K562 (cell line): ENCODE results near the gene NOTO. TPM values are rescaled to one million over a fixed set of nuclear protein-coding genes. Genes with fewer than 3 reads are reported as not detected.

Experiments
- CEBPB ChIP-seq: fragments of 450-650 bp; IDR thresholded peaks from 2 replicates; pipeline ENCODE4 v1.6.1; 2016; ENCODE audit warnings: missing genetic modification characterization, missing compliant biosample characterization
- ELF1 ChIP-seq: fragments of 200-800 bp; sonication (Bioruptor generic); IDR thresholded peaks from 2 replicates; pipeline ENCODE4 v1.6.1; 2016; ENCODE audit warnings: missing genetic modification characterization, missing compliant biosample characterization
- GATAD2A ChIP-seq: fragments of 450-650 bp; IDR thresholded peaks from 2 replicates; pipeline ENCODE4 v1.6.1; 2017
- GATAD2B ChIP-seq: fragments of 450-650 bp; IDR thresholded peaks from 2 replicates; pipeline ENCODE4 v1.6.1; 2017; ENCODE audit warnings: mild to moderate bottlenecking, borderline replicate concordance
- HIVEP1 ChIP-seq: fragments of 250-450 bp; sonication (Bioruptor Pico); IDR thresholded peaks from 2 replicates; pipeline ENCODE4 v1.4.0; 2020; ENCODE audit warnings: mild to moderate bottlenecking
- LARP7 ChIP-seq: fragments of 450-650 bp; IDR thresholded peaks from 2 replicates; pipeline ENCODE4 v1.6.1; 2016
- MTA1 ChIP-seq: fragments of 450-650 bp; IDR thresholded peaks from 2 replicates; pipeline ENCODE4 v1.6.1; 2017; ENCODE audit warnings: borderline replicate concordance
- NFYB ChIP-seq: IDR thresholded peaks from 2 replicates; pipeline ENCODE4 v1.6.1; 2011; ENCODE audit warnings: mild to moderate bottlenecking, moderate library complexity; ENCODE audit not compliant: insufficient read length; ENCODE audit errors: extremely low read depth
- POLR2AphosphoS2 ChIP-seq: IDR thresholded peaks from 2 replicates; pipeline ENCODE4 v1.6.1; 2012; ENCODE audit warnings: low read length, improper control_type of control experiment
- POLR2B ChIP-seq: fragments of 450-650 bp; IDR thresholded peaks from 2 replicates; pipeline ENCODE4 v1.6.1; 2018; ENCODE audit warnings: low read depth; ENCODE audit not compliant: partially characterized antibody
- RB1 ChIP-seq: fragments of 450-650 bp; IDR thresholded peaks from 2 replicates; pipeline ENCODE4 v1.6.1; 2017; ENCODE audit warnings: low read depth, mild to moderate bottlenecking
- SMAD4 ChIP-seq: fragments of 250-450 bp; sonication (Bioruptor Pico); conservative IDR thresholded peaks from 2 replicates; pipeline ENCODE4 v1.8.0; 2021; ENCODE audit warnings: inconsistent platforms, mild to moderate bottlenecking, moderate library complexity
- TAF1 ChIP-seq: IDR thresholded peaks from 2 replicates; pipeline ENCODE4 v1.6.1; 2011; ENCODE audit warnings: mild to moderate bottlenecking, low read length, moderate library complexity; ENCODE audit not compliant: insufficient read depth, control insufficient read depth, severe bottlenecking; ENCODE audit errors: extremely low read depth
- TEAD4 ChIP-seq, 2 experiments: sonication (generic) in 1 of 2; formaldehyde crosslinking in 1 of 2; IDR thresholded peaks; 2 replicates each; pipeline versions ENCODE4 v1.6.1 to v1.8.0; 2012 to 2022; ENCODE audit warnings: borderline replicate concordance in 1 of 2, inconsistent platforms in 1 of 2, low read length in 1 of 2, mild to moderate bottlenecking in 1 of 2, missing genetic modification reagents in 1 of 2
- ZFX ChIP-seq: sonication (generic); formaldehyde crosslinking; IDR thresholded peaks from 2 replicates; pipeline ENCODE4 v1.8.0; 2022; ENCODE audit warnings: mild to moderate bottlenecking, missing genetic modification reagents, moderate library complexity
- ZSCAN29 ChIP-seq: fragments of 450-650 bp; IDR thresholded peaks from 2 replicates; pipeline ENCODE4 v1.6.1; 2017
- polyA plus RNA-seq, 8 experiments: library from polyadenylated mRNA; depleted of rRNA in 4 of 8; stranded (reverse) in 5 of 8; unstranded in 3 of 8; fragments of >200 nt; fragmentation: Nextera tagmentation in 2 of 8; fragmentation: Illumina TruSeq in 1 of 8; extraction: Ambion mirVana in 2 of 8; extraction: Trizol in 1 of 8; gene quantifications; 2 replicates each; pipeline versions ENCODE4 v1.2.1 to v1.2.3, GENCODE V29; 2011 to 2014; ENCODE audit warnings: inconsistent platforms in 1 of 8, missing spikeins in 1 of 8
- total RNA-seq, 7 experiments: library from RNA; depleted of rRNA in 6 of 7; stranded (reverse); fragments of >200 nt in 6 of 7; fragmentation: Illumina TruSeq in 2 of 7; extraction: Trizol in 2 of 7; gene quantifications; 2 replicates each; pipeline versions ENCODE4 v1.2.1 to v1.2.3, GENCODE V29; 2011 to 2021; ENCODE audit warnings: low replicate concordance in 1 of 7
- TF ChIP-seq, protein P1 (sequence below): fragments of 450-650 bp; IDR thresholded peaks from 2 replicates; pipeline ENCODE4 v1.6.1; 2016; ENCODE audit warnings: antibody characterized with exemption
- TF ChIP-seq, protein P2 (sequence below), 3 experiments: fragments of 200-800 bp in 1 of 3; fragments of 250-450 bp in 1 of 3; fragments of 450-650 bp in 1 of 3; sonication (Bioruptor Pico) in 1 of 3; sonication (Bioruptor generic) in 1 of 3; formaldehyde crosslinking in 1 of 3; IDR thresholded peaks; 2 replicates each; pipeline versions ENCODE4 v1.6.1 to v1.8.0; 2016 to 2022; ENCODE audit warnings: mild to moderate bottlenecking in 2 of 3, missing genetic modification characterization in 2 of 3, missing compliant biosample characterization in 1 of 3, moderate library complexity in 1 of 3
- TF ChIP-seq, protein P3 (sequence below), 2 experiments: fragments of 450-650 bp; IDR thresholded peaks; 2 replicates each; pipeline ENCODE4 v1.6.1; 2018; ENCODE audit warnings: mild to moderate bottlenecking in 2 of 2, low read depth in 1 of 2; ENCODE audit not compliant: partially characterized antibody in 2 of 2

NOTO gene
- total and polyA plus RNA-seq, 9 of the 15 experiments (the other 6 are each of a cell fraction or from before 2014, with no cell fraction given), result not detected

DNA sequence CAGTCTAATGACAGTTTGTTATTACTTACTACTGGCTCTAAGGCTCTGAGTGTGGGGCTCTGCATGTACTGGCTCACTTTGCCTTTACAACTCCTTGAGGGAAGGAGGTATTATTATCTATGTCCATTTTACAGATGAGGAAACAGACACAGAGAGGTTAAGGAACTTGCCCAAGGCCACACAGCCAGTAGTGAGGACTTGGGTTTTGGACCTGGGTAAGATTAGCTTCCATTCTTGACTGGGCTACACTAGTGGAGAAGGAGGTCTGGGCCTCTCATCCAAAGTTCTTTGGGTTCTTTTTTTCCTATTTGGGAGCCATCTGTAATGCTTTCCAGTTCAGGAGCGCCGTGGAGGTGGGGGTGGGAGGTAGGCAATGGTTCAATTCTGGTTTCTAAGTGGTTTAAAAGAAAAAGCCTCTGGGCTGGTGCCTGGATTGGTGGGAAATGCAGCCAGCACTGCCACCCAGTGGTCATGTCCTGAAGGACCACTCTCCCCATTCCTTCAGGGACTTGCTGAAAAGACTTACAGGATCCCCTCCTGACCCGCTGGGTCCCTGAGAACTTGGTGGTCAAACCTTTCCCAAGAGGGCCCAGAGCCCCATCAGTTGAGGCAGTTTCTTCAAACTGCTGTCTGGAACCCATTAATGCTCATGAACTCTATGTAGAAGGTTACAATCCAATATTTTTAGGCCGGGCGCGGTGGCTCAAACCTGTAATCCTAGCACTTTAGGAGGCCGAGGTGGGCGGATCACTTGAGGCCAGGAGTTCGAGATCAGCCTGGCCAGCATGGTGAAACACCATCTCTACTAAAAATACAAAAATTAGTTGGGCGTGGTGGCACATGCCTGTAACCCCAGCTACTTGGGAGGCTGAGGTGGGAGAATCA is 38.6 kb upstream of the NOTO start (continued):
- TF ChIP-seq CEBPB (no peak), ZFX (CRISPR knock-in tag) (no peak), TAF1 (no peak), ZSCAN29 (no peak), MTA1 (no peak), HIVEP1 (no peak), NFYB (no peak), GATAD2A (no peak), TEAD4 (IDR thresholded peaks at IDR 0.05; ENCODE audit: low read length) (no peak), TEAD4 (CRISPR knock-in tag; IDR thresholded peaks at IDR 0.05; ENCODE audit: borderline replicate concordance) (no peak), RB1 (no peak), POLR2AphosphoS2 (no peak), LARP7 (no peak), GATAD2B (no peak), SMAD4 (CRISPR knock-in tag) (no peak), ELF1 (tag) (no peak), POLR2B (no peak)
- TF ChIP-seq, protein P1, sequence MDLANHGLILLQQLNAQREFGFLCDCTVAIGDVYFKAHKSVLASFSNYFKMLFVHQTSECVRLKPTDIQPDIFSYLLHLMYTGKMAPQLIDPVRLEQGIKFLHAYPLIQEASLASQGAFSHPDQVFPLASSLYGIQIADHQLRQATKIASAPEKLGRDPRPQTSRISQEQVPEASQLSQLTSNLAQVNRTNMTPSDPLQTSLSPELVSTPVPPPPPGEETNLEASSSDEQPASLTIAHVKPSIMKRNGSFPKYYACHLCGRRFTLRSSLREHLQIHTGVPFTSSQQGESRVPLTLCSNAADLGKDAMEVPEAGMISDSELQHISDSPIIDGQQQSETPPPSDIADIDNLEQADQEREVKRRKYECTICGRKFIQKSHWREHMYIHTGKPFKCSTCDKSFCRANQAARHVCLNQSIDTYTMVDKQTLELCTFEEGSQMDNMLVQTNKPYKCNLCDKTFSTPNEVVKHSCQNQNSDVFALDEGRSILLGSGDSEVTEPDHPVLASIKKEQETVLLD, result no peak
- TF ChIP-seq, protein P2, sequence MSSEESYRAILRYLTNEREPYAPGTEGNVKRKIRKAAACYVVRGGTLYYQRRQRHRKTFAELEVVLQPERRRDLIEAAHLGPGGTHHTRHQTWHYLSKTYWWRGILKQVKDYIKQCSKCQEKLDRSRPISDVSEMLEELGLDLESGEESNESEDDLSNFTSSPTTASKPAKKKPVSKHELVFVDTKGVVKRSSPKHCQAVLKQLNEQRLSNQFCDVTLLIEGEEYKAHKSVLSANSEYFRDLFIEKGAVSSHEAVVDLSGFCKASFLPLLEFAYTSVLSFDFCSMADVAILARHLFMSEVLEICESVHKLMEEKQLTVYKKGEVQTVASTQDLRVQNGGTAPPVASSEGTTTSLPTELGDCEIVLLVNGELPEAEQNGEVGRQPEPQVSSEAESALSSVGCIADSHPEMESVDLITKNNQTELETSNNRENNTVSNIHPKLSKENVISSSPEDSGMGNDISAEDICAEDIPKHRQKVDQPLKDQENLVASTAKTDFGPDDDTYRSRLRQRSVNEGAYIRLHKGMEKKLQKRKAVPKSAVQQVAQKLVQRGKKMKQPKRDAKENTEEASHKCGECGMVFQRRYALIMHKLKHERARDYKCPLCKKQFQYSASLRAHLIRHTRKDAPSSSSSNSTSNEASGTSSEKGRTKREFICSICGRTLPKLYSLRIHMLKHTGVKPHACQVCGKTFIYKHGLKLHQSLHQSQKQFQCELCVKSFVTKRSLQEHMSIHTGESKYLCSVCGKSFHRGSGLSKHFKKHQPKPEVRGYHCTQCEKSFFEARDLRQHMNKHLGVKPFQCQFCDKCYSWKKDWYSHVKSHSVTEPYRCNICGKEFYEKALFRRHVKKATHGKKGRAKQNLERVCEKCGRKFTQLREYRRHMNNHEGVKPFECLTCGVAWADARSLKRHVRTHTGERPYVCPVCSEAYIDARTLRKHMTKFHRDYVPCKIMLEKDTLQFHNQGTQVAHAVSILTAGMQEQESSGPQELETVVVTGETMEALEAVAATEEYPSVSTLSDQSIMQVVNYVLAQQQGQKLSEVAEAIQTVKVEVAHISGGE (CRISPR knock-in tag; IDR thresholded peaks at IDR 0.05), result no peak
- TF ChIP-seq, protein P3, sequence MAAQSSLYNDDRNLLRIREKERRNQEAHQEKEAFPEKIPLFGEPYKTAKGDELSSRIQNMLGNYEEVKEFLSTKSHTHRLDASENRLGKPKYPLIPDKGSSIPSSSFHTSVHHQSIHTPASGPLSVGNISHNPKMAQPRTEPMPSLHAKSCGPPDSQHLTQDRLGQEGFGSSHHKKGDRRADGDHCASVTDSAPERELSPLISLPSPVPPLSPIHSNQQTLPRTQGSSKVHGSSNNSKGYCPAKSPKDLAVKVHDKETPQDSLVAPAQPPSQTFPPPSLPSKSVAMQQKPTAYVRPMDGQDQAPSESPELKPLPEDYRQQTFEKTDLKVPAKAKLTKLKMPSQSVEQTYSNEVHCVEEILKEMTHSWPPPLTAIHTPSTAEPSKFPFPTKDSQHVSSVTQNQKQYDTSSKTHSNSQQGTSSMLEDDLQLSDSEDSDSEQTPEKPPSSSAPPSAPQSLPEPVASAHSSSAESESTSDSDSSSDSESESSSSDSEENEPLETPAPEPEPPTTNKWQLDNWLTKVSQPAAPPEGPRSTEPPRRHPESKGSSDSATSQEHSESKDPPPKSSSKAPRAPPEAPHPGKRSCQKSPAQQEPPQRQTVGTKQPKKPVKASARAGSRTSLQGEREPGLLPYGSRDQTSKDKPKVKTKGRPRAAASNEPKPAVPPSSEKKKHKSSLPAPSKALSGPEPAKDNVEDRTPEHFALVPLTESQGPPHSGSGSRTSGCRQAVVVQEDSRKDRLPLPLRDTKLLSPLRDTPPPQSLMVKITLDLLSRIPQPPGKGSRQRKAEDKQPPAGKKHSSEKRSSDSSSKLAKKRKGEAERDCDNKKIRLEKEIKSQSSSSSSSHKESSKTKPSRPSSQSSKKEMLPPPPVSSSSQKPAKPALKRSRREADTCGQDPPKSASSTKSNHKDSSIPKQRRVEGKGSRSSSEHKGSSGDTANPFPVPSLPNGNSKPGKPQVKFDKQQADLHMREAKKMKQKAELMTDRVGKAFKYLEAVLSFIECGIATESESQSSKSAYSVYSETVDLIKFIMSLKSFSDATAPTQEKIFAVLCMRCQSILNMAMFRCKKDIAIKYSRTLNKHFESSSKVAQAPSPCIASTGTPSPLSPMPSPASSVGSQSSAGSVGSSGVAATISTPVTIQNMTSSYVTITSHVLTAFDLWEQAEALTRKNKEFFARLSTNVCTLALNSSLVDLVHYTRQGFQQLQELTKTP (IDR thresholded peaks at IDR 0.05; ENCODE audit: low read depth in 1 of 2, partially characterized antibody in 2 of 2), result no peak
